SK-N-SH (cell line): ENCODE measurements around the gene FOXK1. TPM values are rescaled to one million over a fixed set of nuclear protein-coding genes. Genes with fewer than 3 reads are reported as not detected.

Experiments used
- CTCF ChIA-PET: fragments of 300-600, 350-600 bp; formaldehyde crosslinking; extraction: SDS; loops from one replicate; lab custom pipeline; 2021; lab: Yijun Ruan, JAX
- POLR2A ChIA-PET: fragments of 350-600 bp; sonication (Branson Sonifier 250); formaldehyde crosslinking; extraction: SDS; loops from one replicate; lab custom pipeline; 2020; ENCODE audit warnings: antibody characterized with exemption, inconsistent platforms; lab: Yijun Ruan, JAX
- DNase-seq: peaks from one replicate; pipeline ENCODE4 v3.0.0; 2012
- H2AFZ ChIP-seq: fragments of 200-600 bp; sonication (generic); 2 replicates; pipeline ENCODE4 v1.8.1; 2016; ENCODE audit warnings: antibody characterized with exemption, mild to moderate bottlenecking, low read depth
- H3F3A ChIP-seq: fragments of 200-600 bp; sonication (generic); replicated peaks from 2 replicates; pipeline ENCODE3; 2016; ENCODE audit warnings: antibody characterized with exemption, mild to moderate bottlenecking; ENCODE audit not compliant: insufficient read depth
- H3K27ac ChIP-seq, 2 experiments: fragments of 200-500 bp in 1 of 2; fragments of 200-600 bp in 1 of 2; sonication (Bioruptor generic) in 1 of 2; sonication (generic), shearing (Covaris generic) in 1 of 2; 2 replicates each; pipeline versions ENCODE4 v1.5.1 to v1.6.1; 2014 to 2016; ENCODE audit warnings: low read depth in 2 of 2, inconsistent platforms in 1 of 2, low read length in 1 of 2, mild to moderate bottlenecking in 1 of 2, mixed read lengths in 1 of 2
- H3K27me3 ChIP-seq: fragments of 200-600 bp; sonication (generic), shearing (Covaris generic); 2 replicates; pipeline ENCODE4 v1.6.1; 2016; ENCODE audit warnings: mixed run types; ENCODE audit not compliant: insufficient read depth
- H3K36me3 ChIP-seq, 2 experiments: fragments of 200-500 bp in 1 of 2; fragments of 200-600 bp in 1 of 2; sonication (Bioruptor generic) in 1 of 2; sonication (generic) in 1 of 2; replicated peaks in 1 of 2; 2 replicates each; pipeline versions ENCODE3 to v1.5.1; 2014 to 2016; ENCODE audit warnings: low read length in 1 of 2, mild to moderate bottlenecking in 1 of 2; ENCODE audit not compliant: insufficient read depth in 2 of 2, control insufficient read depth in 1 of 2
- H3K4me1 ChIP-seq, 2 experiments: fragments of 200-500 bp in 1 of 2; fragments of 200-600 bp in 1 of 2; sonication (Bioruptor generic) in 1 of 2; sonication (generic), shearing (Covaris generic) in 1 of 2; 2 replicates each; pipeline versions ENCODE4 v1.5.1 to v1.6.1; 2014 to 2016; ENCODE audit warnings: low read depth in 1 of 2, low read length in 1 of 2, mixed run types in 1 of 2; ENCODE audit not compliant: insufficient read depth in 2 of 2, control insufficient read depth in 1 of 2
- H3K4me2 ChIP-seq: fragments of 200-600 bp; sonication (generic), shearing (Covaris generic); 2 replicates; pipeline ENCODE4 v1.6.1; 2017; ENCODE audit warnings: mixed run types
- H3K4me3 ChIP-seq, 2 experiments: fragments of 200-500 bp in 1 of 2; fragments of 200-600 bp in 1 of 2; sonication (Bioruptor generic) in 1 of 2; sonication (generic), shearing (Covaris generic) in 1 of 2; 2 replicates each; pipeline versions ENCODE4 v1.5.1 to v1.8.1; 2014 to 2016; ENCODE audit warnings: low read depth in 2 of 2, inconsistent platforms in 1 of 2, low read length in 1 of 2, mild to moderate bottlenecking in 1 of 2, mixed read lengths in 1 of 2, moderate library complexity in 1 of 2
- H3K79me2 ChIP-seq: fragments of 200-600 bp; sonication (generic); 2 replicates; pipeline ENCODE4 v1.8.1; 2017; ENCODE audit warnings: mild to moderate bottlenecking; ENCODE audit not compliant: insufficient read depth
- H3K9ac ChIP-seq: fragments of 200-600 bp; sonication (generic); 2 replicates; pipeline ENCODE4 v1.6.1; 2017; ENCODE audit warnings: mixed run types
- H3K9me2 ChIP-seq: fragments of 200-600 bp; sonication (generic); 2 replicates; pipeline ENCODE4 v1.6.1; 2017; ENCODE audit warnings: mixed run types
- H3K9me3 ChIP-seq: fragments of 200-600 bp; sonication (generic); 2 replicates; pipeline ENCODE4 v1.6.1; 2017; ENCODE audit warnings: mixed run types, mild to moderate bottlenecking, moderate library complexity
- H4K20me1 ChIP-seq: fragments of 200-600 bp; sonication (generic); 2 replicates; pipeline ENCODE4 v1.6.1; 2017; ENCODE audit warnings: mild to moderate bottlenecking, mixed run types; ENCODE audit not compliant: insufficient read depth
- CHD2 ChIP-seq: fragments of 150-350 bp; IDR thresholded peaks from 2 replicates; pipeline ENCODE4 v1.6.1; 2018; ENCODE audit warnings: low read length; ENCODE audit not compliant: partially characterized antibody
- ELF1 ChIP-seq: IDR thresholded peaks from 2 replicates; pipeline ENCODE4 v1.4.0; 2012
- FOXM1 ChIP-seq: IDR thresholded peaks from 2 replicates; pipeline ENCODE4 v1.4.0; 2012; ENCODE audit warnings: low read depth, mild to moderate bottlenecking
- GATA2 ChIP-seq: sonication (generic); formaldehyde crosslinking; IDR thresholded peaks from 2 replicates; pipeline ENCODE4 v1.5.0; 2020; ENCODE audit warnings: mild to moderate bottlenecking, missing genetic modification reagents
- JUND ChIP-seq: IDR thresholded peaks from 2 replicates; pipeline ENCODE4 v1.4.0; 2012
- MAX ChIP-seq: IDR thresholded peaks from 2 replicates; pipeline ENCODE4 v1.4.0; 2012; ENCODE audit warnings: low read depth
- MEF2A ChIP-seq: IDR thresholded peaks from 2 replicates; pipeline ENCODE4 v1.4.0; 2012; ENCODE audit warnings: low read depth, borderline replicate concordance
- MXI1 ChIP-seq: IDR thresholded peaks from 2 replicates; pipeline ENCODE4 v1.6.1; 2012; ENCODE audit warnings: mild to moderate bottlenecking, low read depth, low read length, improper control_type of control experiment
- POLR2AphosphoS5 ChIP-seq: IDR thresholded peaks from 2 replicates; pipeline ENCODE4 v1.6.1; 2012; ENCODE audit warnings: low read depth, low read length
- RAD21 ChIP-seq: IDR thresholded peaks from 2 replicates; pipeline ENCODE4 v1.6.1; 2012; ENCODE audit warnings: mild to moderate bottlenecking, low read length
- REST ChIP-seq: IDR thresholded peaks from 2 replicates; pipeline ENCODE4 v1.6.1; 2012; ENCODE audit warnings: mild to moderate bottlenecking, low read depth, low read length, moderate library complexity
- SIN3A ChIP-seq: IDR thresholded peaks from 2 replicates; pipeline ENCODE4 v1.6.1; 2012; ENCODE audit warnings: low read depth, mild to moderate bottlenecking, low read length, moderate library complexity, borderline replicate concordance
- SMC3 ChIP-seq: IDR thresholded peaks from 2 replicates; pipeline ENCODE4 v1.6.1; 2012; ENCODE audit warnings: low read depth, low read length, improper control_type of control experiment
- TAF1 ChIP-seq: IDR thresholded peaks from 2 replicates; pipeline ENCODE4 v1.6.1; 2012; ENCODE audit warnings: low read depth, mild to moderate bottlenecking, low read length, moderate library complexity, borderline replicate concordance
- USF1 ChIP-seq: IDR thresholded peaks from 2 replicates; pipeline ENCODE4 v1.4.0; 2012; ENCODE audit warnings: low read depth, borderline replicate concordance
- YY1 ChIP-seq: IDR thresholded peaks from 2 replicates; pipeline ENCODE4 v1.4.0; 2012; ENCODE audit warnings: low read depth, mild to moderate bottlenecking
- ZBTB33 ChIP-seq: IDR thresholded peaks from 2 replicates; pipeline ENCODE4 v1.4.0; 2012; ENCODE audit warnings: low read depth, borderline replicate concordance
- WGBS: methylation state at CpG from one replicate; pipeline ENCODE4 v1.1.6; 2017; ENCODE audit warnings: low lambda C conversion rate; 5-methylcytosine and 5-hydroxymethylcytosine counted together
- polyA plus RNA-seq, 3 experiments: library from polyadenylated mRNA; depleted of rRNA; stranded (reverse); fragments of >200 nt; gene quantifications; 2 replicates each; pipeline ENCODE4 v1.2.3, GENCODE V29; 2012

Gene FOXK1
- polyA plus RNA-seq (2012; rRNA removed) = 3.0 and 4.7 TPM in 2 replicates
- polyA plus RNA-seq (2012; cell fraction: cytosol; rRNA removed) = 2.1 and 3.0 TPM in 2 replicates
- polyA plus RNA-seq (2012; cell fraction: nucleus; rRNA removed) = 11.3 and 15.1 TPM in 2 replicates

GRCh38 chr7:4681886-4682620 lies at the start of gene FOXK1:
Gene FOXK1 (plus strand): TSS chr7:4682295. CDS start chr7:4682309, 14 bp downstream.
- DNase-seq = peak; percentile 99
- no peaks in the 10 kb centered on the region for H3K27me3 ChIP-seq
- CTCF ChIA-PET = interaction anchor here (1.0 to 5.7 kb wide), 6 partner anchors 17 to 116 kb away, joined by 3 to 49 read pairs (median 4); no protein-coding TSS in a partner anchor
- TF ChIP-seq POLR2AphosphoS5 = peak; percentile 34; the same call in 1 of the 2 replicates
- TF ChIP-seq MEF2A = no peak
- peak; percentile 11; the same call in 1 of the 2 replicates for TF ChIP-seq RAD21
- peak; percentile 95 for TF ChIP-seq MAX
- no peak; the same call in 1 of the 2 replicates for TF ChIP-seq TAF1
- peak; percentile 7; the same call in 1 of the 2 replicates for TF ChIP-seq SMC3
- peak; percentile 79 for TF ChIP-seq USF1
- TF ChIP-seq GATA2 (CRISPR knock-in tag) = no peak
- no peak for TF ChIP-seq CHD2
- peak; percentile 18; the same call in 1 of the 2 replicates for TF ChIP-seq REST
- TF ChIP-seq FOXM1 = no peak
- TF ChIP-seq YY1 = peak; percentile 68; the same call in 1 of the 2 replicates
- no peak for TF ChIP-seq SIN3A
- TF ChIP-seq ZBTB33 = no peak
- no peak for TF ChIP-seq JUND
- TF ChIP-seq MXI1 = peak; percentile 88
- TF ChIP-seq ELF1 = no peak
- TF ChIP-seq, all 33 proteins: peak for 8
- Histone ChIP-seq H3F3A (peaks cover 12% of the 10 kb centered on the region), H3K4me1 (peaks cover 6 to 18% of the 10 kb centered on the region in 2 experiments; a peak in 1 of 4 replicates), H3K27ac (peak within 1 kb of the TSS; percentile 61 to 65), H3K9ac (peak within 1 kb of the TSS; percentile 81), H3K9me2 (no peaks in the 10 kb centered on the region), H3K9me3 (no peaks in the 10 kb centered on the region), H2AFZ (peak within 1 kb of the TSS; percentile 92), H3K4me2 (peak within 1 kb of the TSS; percentile 94), H3K4me3 (peak within 1 kb of the TSS; percentile 70 to 96), H3K79me2 (peaks cover 47% of the 10 kb centered on the region), H4K20me1 (peaks cover 25% of the 10 kb centered on the region), H3K36me3 (peaks cover 0 to 4% of the 10 kb centered on the region in 2 experiments)
- POLR2A ChIA-PET = interaction anchor here (0.6 to 3.3 kb wide), 6 partner anchors 10 to 93 kb away, joined by 3 to 68 read pairs (median 3); partner anchors contain the start of gene AP5Z1
- WGBS = 3% methylated on average over 49 of the region's 116 CpGs
